Measurements from ENCODE around the gene UBE3B. TPM values are rescaled to one million over a fixed set of nuclear protein-coding genes. Genes with fewer than 3 reads are reported as not detected.

Gene UBE3B
- total RNA-seq, 1 experiment from 2014 or later = 29.3 TPM

- TF ChIP-seq AFF4 (CRISPR knock-in tag; IDR thresholded peaks at IDR 0.05; ENCODE audit: borderline replicate concordance) (no peak), ZNF416 (CRISPR knock-in tag; IDR thresholded peaks at IDR 0.05) (no peak)
- TF ChIP-seq, protein P1, sequence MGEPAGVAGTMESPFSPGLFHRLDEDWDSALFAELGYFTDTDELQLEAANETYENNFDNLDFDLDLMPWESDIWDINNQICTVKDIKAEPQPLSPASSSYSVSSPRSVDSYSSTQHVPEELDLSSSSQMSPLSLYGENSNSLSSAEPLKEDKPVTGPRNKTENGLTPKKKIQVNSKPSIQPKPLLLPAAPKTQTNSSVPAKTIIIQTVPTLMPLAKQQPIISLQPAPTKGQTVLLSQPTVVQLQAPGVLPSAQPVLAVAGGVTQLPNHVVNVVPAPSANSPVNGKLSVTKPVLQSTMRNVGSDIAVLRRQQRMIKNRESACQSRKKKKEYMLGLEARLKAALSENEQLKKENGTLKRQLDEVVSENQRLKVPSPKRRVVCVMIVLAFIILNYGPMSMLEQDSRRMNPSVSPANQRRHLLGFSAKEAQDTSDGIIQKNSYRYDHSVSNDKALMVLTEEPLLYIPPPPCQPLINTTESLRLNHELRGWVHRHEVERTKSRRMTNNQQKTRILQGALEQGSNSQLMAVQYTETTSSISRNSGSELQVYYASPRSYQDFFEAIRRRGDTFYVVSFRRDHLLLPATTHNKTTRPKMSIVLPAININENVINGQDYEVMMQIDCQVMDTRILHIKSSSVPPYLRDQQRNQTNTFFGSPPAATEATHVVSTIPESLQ (CRISPR knock-in tag; IDR thresholded peaks at IDR 0.05) = no peak
- TF ChIP-seq, protein P2, sequence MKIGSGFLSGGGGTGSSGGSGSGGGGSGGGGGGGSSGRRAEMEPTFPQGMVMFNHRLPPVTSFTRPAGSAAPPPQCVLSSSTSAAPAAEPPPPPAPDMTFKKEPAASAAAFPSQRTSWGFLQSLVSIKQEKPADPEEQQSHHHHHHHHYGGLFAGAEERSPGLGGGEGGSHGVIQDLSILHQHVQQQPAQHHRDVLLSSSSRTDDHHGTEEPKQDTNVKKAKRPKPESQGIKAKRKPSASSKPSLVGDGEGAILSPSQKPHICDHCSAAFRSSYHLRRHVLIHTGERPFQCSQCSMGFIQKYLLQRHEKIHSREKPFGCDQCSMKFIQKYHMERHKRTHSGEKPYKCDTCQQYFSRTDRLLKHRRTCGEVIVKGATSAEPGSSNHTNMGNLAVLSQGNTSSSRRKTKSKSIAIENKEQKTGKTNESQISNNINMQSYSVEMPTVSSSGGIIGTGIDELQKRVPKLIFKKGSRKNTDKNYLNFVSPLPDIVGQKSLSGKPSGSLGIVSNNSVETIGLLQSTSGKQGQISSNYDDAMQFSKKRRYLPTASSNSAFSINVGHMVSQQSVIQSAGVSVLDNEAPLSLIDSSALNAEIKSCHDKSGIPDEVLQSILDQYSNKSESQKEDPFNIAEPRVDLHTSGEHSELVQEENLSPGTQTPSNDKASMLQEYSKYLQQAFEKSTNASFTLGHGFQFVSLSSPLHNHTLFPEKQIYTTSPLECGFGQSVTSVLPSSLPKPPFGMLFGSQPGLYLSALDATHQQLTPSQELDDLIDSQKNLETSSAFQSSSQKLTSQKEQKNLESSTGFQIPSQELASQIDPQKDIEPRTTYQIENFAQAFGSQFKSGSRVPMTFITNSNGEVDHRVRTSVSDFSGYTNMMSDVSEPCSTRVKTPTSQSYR (CRISPR knock-in tag; IDR thresholded peaks at IDR 0.05) = no peak
Observed at GRCh38 chr12:109533487-109533740, 56.0 kb downstream of the UBE3B start (continued).

- DNase-seq (ENCODE audit: low spot score) (no peak), ATAC-seq (no peak)
- ChIA-PET CTCF (interaction anchor here (1.6 kb wide), 1 partner anchor 106 kb away, joined by 4 read pairs; no protein-coding TSS in a partner anchor), POLR2A (no interaction called here)
- TF ChIP-seq, protein P3, sequence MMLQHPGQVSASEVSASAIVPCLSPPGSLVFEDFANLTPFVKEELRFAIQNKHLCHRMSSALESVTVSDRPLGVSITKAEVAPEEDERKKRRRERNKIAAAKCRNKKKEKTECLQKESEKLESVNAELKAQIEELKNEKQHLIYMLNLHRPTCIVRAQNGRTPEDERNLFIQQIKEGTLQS (CRISPR knock-in tag; conservative IDR thresholded peaks at IDR 0.05) = no peak
- TF ChIP-seq ZNF138 (CRISPR knock-in tag; conservative IDR thresholded peaks at IDR 0.05) = no peak
- no peak for TF ChIP-seq ELF4 (CRISPR knock-in tag; IDR thresholded peaks at IDR 0.05; ENCODE audit: low read depth)
- TF ChIP-seq ZNF396 (CRISPR knock-in tag; IDR thresholded peaks at IDR 0.05; ENCODE audit: borderline replicate concordance) = no peak
- TF ChIP-seq ESRRA (CRISPR knock-in tag; IDR thresholded peaks at IDR 0.05; ENCODE audit: borderline replicate concordance) = no peak
- TF ChIP-seq, protein P4, sequence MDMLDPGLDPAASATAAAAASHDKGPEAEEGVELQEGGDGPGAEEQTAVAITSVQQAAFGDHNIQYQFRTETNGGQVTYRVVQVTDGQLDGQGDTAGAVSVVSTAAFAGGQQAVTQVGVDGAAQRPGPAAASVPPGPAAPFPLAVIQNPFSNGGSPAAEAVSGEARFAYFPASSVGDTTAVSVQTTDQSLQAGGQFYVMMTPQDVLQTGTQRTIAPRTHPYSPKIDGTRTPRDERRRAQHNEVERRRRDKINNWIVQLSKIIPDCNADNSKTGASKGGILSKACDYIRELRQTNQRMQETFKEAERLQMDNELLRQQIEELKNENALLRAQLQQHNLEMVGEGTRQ (CRISPR knock-in tag; IDR thresholded peaks at IDR 0.05) = no peak
- TF ChIP-seq, protein P5, sequence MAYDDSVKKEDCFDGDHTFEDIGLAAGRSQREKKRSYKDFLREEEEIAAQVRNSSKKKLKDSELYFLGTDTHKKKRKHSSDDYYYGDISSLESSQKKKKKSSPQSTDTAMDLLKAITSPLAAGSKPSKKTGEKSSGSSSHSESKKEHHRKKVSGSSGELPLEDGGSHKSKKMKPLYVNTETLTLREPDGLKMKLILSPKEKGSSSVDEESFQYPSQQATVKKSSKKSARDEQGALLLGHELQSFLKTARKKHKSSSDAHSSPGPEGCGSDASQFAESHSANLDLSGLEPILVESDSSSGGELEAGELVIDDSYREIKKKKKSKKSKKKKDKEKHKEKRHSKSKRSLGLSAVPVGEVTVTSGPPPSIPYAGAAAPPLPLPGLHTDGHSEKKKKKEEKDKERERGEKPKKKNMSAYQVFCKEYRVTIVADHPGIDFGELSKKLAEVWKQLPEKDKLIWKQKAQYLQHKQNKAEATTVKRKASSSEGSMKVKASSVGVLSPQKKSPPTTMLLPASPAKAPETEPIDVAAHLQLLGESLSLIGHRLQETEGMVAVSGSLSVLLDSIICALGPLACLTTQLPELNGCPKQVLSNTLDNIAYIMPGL (CRISPR knock-in tag; IDR thresholded peaks at IDR 0.05) = no peak
- no peak for TF ChIP-seq NR1H2 (CRISPR knock-in tag; IDR thresholded peaks at IDR 0.05)
- Mint-ChIP-seq H3K36me3 (peaks cover 13% of the 10 kb centered on the region), H3K27ac (no peak overlapping the region), H3K9me3 (no peaks in the 10 kb centered on the region), H3K4me3 (no peak overlapping the region), H3K4me1 (peaks cover 7% of the 10 kb centered on the region), H3K27me3 (ENCODE audit: low read depth) (no peaks in the 10 kb centered on the region)
Observed at GRCh38 chr12:109534456-109534855, 57.0 kb downstream of the UBE3B start.
